HG02759 (cell line): ENCODE measurements around the gene RAE1.
"Not testable (repeated sequence)": the region's sequence is repeated elsewhere in the genome, so short reads cannot be mapped to it uniquely, and the experiment has no call there.

Source experiments
- ATAC-seq: cut with Tn5 transposase; IDR thresholded peaks from one replicate; pipeline ENCODE4 v1.9.1; 2021; ENCODE audit warnings: mild to moderate bottlenecking, moderate library complexity; ENCODE audit not compliant: unreplicated experiment

The RAE1 gene

GRCh38 chr20:57325632-57326356 lies 25.3 kb upstream of the RAE1 start:
- ATAC-seq = no peak

DNA sequence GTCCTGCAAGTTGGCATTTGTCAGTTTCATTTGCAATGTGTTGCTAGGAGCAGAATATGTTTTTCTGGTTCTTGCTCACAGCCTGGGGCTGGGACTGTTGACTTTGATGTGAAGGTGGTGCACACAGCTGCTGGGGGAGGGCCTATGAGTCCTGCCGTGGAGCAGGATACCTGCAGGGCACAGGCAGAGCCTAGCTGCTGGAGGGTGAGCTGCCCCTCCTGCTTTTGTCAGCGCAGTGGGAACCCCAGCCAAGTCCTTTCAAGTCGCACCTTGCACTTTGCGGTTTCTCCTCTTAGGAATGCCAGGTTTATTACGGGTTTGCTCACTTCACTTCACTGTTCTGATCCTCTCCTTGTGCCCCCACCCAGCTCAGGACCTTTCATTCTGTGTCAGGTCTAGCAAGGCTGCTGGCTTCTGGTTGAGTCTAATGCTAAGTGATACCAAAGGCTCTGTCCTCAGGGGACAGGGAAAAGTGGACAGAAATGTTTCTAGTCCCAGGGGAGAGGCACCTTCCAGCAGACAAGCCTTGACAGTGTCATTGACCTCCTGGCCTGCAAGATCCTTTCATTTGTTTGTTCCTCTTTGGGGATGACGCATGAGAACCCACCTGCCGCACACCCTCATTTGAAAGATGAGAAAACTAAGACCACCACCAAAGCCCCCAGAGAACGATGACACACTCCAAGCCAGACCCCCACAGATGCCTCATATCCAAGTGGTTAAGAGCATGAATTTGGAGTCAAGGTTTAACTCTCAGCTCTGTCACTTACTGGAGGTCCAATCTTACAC lies 24.2 kb upstream of the RAE1 start:
- no peak for ATAC-seq

- no peak for ATAC-seq
Measured at GRCh38 chr20:57327820-57328219, 23.2 kb upstream of the RAE1 start.

GRCh38 chr20:57329608-57330221 lies 21.3 kb upstream of the RAE1 start, which contains the start of gene SPO11:
SPO11 (plus strand) TSS chr20:57329803; CDS start chr20:57329868, 65 bp downstream.
- no peak for ATAC-seq

- no peak for ATAC-seq
Measured at GRCh38 chr20:57330998-57331397, 20.1 kb upstream of the RAE1 start.

GRCh38 chr20:57332105-57333089 lies 18.7 kb upstream of the RAE1 start:
- ATAC-seq = no peak

GRCh38 chr20:57335392-57335791 lies 15.7 kb upstream of the RAE1 start:
- no peak for ATAC-seq

DNA sequence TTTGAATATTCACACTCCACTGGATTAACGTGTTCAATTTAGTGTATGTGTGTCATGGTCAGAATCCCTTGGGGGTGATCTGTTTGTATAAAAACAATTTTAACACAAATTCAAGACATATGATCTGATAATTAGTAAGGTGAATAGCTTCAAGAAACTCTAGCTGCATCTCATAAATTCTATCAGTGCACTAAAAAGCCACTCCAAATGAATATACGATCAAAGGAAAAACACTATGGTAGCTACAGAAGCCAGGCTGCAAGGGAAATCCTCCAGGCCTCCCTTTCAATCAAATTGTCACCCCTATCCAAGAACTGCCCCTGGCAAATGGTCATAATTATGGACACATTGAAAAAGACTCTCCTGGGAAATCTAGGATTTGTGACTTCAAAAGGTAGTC lies 9.4 kb upstream of the RAE1 start:
- ATAC-seq = no peak

DNA sequence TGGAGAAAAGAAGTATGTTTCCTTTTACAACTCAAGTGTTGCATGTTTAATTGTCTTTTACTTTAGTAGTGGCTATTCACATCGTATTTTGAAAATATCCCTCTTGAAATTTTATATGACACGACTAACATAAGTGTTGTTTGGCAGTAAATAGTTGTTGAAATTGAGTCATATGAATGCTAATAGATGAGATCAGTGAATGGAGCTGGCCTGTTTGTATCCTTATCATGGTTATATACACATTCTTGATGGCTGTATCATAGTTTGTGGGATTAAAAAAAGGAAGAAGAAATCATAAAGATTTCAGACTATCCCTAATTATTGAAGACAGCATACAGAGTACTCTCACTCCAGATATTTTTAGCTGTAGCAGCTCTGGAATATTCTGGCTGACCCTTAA lies 8.2 kb upstream of the RAE1 start:
- ATAC-seq = no peak

DNA sequence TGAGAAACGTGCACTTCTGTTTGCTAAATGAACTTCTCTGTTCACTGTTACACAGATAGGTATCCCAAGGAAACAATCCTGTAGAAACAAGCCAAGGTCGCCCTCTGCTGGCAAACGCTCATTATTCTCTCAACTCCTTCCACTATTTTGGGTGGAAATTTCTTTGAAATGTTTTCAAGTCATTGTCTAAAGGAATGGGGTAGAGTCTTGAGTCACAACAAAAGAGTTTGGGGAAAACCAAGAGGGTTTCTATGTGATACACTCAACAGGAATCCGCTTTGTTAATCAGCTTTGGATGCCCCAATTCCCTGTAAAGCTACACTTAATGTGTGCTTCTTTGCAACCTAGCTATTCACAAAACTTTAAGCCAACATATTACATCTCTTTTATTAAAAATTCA lies 4.6 kb upstream of the RAE1 start:
- ATAC-seq = peak; percentile 32

- ATAC-seq = no peak
Measured at GRCh38 chr20:57347393-57347792, 3.7 kb upstream of the RAE1 start.

GRCh38 chr20:57348200-57348921 lies 2.7 kb upstream of the RAE1 start:
- not testable (repeated sequence) for ATAC-seq

DNA sequence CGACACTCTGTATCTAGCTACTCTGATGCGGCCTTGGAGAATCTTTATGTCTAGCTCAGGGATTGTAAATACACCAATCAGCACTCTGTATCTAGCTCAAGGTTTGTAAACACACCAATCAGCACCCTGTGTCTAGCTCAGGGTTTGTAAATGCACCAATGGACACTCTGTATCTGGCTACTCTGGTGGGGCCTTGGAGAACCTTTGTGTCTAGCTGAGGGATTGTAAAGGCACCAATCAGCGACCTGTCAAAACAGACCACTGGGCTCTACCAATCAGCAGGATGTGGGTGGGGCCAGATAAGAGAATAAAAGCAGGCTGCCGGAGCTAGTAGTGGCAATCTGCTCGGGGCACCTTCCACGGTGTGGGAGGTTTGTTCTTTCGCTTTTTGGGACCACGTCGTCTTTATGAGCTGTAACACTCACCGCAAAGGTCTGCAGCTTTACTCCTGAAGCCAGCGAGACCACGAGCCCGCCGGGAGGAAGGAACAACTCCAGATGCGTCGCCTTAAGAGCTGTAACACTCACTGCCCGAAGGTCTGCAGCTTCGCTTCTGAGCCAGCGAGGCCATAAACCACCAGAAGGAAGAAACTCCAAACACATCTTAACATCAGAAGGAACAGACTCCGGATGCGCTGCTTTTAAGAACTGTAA lies 2.0 kb upstream of the RAE1 start:
- not testable (repeated sequence) for ATAC-seq

DNA sequence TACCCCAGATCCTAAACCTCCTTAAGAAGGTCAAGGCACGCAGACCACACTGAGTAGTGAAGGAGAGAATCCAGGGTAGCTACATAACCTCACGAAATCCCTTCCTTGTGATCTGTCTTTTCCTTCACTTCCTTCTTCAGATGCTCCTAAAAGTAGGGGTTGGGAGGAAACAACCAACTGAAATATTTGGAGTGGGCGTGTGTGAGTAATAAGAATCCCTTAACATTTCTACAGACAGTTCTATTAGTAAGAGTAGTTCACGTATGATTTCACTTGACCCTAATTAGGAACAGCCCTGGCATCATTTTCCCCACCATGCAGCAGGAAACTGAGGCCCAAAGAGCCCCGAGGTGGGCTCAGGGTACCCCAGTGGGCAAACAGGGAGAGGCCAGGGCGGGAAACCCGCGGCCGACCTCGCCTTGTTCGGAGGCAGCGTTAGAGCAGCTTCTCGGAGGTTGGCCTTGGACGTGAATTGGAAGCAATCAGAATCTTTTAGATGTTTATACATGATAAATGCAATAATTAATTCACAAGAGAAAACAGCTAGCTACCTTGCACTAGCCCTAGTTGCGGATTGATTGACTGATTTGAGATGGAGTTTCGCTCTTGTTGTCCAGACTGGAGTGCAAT lies 859 bp upstream of the RAE1 start:
- no peak for ATAC-seq

DNA sequence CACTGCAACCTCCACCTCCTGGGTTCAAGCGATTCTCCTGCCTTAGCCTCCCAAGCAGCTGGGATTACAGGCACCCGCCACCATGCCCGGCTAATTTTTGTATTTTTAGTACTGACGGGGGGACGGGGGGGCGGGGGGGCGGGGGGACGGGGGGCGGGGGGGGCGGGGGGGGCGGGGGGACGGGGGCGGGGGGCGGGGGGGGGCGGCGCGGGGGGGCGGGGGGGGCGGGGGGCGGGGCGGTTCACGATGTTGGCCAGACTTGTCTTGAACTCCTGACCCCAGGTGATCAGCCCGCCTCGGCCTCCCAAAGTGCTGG lies 371 bp upstream of the RAE1 start:
- ATAC-seq = not testable (repeated sequence)

DNA sequence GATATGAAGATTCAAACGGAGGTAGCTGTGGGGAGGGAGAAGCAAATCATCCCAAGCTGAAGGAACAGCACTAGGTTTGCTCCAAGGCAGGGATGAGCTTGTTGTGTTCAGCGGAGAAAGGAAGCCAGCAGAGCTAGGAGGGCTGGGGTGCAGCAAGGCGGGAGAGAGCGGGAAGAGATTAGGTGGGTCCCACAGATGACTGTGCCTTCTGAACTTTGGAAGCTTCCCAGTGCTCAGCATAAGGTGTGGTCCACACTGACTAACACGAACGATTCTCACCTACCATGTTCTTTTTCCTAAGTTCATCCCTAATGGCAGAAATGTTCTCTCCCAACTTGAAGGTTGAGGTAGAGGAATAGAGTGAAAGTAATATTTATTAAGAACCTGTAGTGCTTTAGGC lies 1.2 kb downstream of the RAE1 start:
- ATAC-seq = no peak

DNA sequence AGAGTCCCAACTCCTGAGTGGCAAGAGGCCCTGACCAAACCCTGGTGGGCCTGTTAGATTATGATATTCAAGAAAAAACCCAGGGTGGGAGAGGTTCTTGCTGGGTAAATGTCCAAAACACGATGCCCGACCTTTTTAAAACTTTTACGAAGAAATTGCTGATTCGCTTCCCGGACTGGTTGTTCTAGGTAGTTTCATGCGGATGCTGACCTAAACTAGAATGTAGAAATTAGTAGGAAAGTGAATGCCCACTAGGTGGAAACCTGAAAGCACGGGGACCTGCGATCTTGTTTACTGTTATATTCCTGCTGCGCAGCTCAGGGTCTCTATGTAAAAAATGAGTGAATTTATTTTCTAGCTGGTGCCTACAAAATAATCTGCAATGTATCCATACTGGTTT lies 2.3 kb downstream of the RAE1 start:
- no peak for ATAC-seq

- ATAC-seq = no peak
Measured at GRCh38 chr20:57361517-57361916, 10.5 kb downstream of the RAE1 start.

GRCh38 chr20:57364451-57364850 lies 13.4 kb downstream of the RAE1 start:
- ATAC-seq = no peak
